Measurements from ENCODE around the gene OTX1. TPM values are rescaled to one million over a fixed set of nuclear protein-coding genes. Genes with fewer than 3 reads are reported as not detected.

OTX1 gene
- total and polyA plus RNA-seq, 9 of the 15 experiments (the other 6 are each of a cell fraction or from before 2014, with no cell fraction given): 0.18 to 7.1 (median 0.58) TPM

DNA sequence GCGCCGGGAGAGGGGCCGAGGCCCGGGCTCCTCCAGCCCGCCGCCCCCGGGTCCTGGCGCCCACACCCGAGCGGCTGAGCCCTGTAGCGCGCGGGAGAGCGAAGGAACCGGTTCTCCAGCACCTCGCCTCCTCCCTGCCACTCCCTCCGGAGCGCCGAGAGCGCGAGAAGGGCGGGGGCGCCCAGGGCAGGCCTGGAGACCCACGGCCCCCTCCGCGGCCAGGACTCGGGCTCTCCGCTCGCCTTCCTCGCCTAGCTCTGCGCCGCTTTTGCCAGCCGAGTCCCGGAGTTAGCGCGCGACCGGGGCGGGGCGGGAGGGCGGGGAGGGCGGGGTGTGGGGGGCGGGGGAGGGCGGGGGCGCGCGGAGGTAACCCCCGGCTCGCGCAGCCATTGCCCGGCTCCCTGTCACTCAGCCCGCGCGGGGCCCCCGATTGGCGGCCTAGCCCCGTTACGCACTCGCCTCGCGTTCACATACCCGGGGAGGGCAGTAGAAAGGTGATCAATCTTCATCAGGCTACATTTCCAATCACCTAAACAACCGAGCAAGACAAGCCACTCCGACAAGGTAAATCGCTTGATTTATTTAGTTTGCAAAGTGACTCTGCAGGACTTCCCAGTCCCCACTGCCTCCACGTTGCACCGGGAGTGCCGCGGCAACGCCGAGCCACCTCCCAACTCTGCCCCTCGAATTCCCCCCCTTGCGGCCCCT lies at the start of gene OTX1 (continued):
- no peak for TF ChIP-seq AFF4 (CRISPR knock-in tag; IDR thresholded peaks at IDR 0.05)
- no peak for TF ChIP-seq ZNF280A (IDR thresholded peaks at IDR 0.05; ENCODE audit: low read depth, partially characterized antibody)
- TF ChIP-seq BMI1 (IDR thresholded peaks at IDR 0.05; ENCODE audit: low read length): no peak
- no peak for TF ChIP-seq KLF10 (CRISPR knock-in tag; IDR thresholded peaks at IDR 0.05)
- TF ChIP-seq ELF1 (tag; IDR thresholded peaks at IDR 0.05): no peak
- TF ChIP-seq, protein P1, sequence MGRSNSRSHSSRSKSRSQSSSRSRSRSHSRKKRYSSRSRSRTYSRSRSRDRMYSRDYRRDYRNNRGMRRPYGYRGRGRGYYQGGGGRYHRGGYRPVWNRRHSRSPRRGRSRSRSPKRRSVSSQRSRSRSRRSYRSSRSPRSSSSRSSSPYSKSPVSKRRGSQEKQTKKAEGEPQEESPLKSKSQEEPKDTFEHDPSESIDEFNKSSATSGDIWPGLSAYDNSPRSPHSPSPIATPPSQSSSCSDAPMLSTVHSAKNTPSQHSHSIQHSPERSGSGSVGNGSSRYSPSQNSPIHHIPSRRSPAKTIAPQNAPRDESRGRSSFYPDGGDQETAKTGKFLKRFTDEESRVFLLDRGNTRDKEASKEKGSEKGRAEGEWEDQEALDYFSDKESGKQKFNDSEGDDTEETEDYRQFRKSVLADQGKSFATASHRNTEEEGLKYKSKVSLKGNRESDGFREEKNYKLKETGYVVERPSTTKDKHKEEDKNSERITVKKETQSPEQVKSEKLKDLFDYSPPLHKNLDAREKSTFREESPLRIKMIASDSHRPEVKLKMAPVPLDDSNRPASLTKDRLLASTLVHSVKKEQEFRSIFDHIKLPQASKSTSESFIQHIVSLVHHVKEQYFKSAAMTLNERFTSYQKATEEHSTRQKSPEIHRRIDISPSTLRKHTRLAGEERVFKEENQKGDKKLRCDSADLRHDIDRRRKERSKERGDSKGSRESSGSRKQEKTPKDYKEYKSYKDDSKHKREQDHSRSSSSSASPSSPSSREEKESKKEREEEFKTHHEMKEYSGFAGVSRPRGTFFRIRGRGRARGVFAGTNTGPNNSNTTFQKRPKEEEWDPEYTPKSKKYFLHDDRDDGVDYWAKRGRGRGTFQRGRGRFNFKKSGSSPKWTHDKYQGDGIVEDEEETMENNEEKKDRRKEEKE (IDR thresholded peaks at IDR 0.05; ENCODE audit: borderline replicate concordance in 1 of 2, control insufficient read depth in 1 of 2, low read depth in 2 of 2, low read length in 1 of 2): no peak
- no peak for TF ChIP-seq IRF2 (CRISPR knock-in tag; IDR thresholded peaks at IDR 0.05)
- TF ChIP-seq, protein P2, sequence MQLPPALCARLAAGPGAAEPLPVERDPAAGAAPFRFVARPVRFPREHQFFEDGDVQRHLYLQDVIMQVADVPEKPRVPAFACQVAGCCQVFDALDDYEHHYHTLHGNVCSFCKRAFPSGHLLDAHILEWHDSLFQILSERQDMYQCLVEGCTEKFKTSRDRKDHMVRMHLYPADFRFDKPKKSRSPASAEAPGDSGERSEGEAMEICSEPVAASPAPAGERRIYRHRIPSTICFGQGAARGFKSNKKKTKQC (CRISPR knock-in tag; IDR thresholded peaks at IDR 0.05): no peak
- no peak for TF ChIP-seq ZNF655 (CRISPR knock-in tag; IDR thresholded peaks at IDR 0.05)
- TF ChIP-seq ZHX1 (conservative IDR thresholded peaks at IDR 0.05; ENCODE audit: low read length): no peak
- TF ChIP-seq NCOA6 (IDR thresholded peaks at IDR 0.05): no peak
- no peak for TF ChIP-seq SRSF9 (IDR thresholded peaks at IDR 0.05; ENCODE audit: borderline replicate concordance, low read depth, low read length)
- TF ChIP-seq TCF3 (CRISPR knock-in tag; IDR thresholded peaks at IDR 0.05): no peak
